H1 (cell line): ENCODE measurements around the gene NR1D2. TPM values are rescaled to one million over a fixed set of nuclear protein-coding genes. Genes with fewer than 3 reads are reported as not detected.
A peak's percentile ranks its signal among the peaks of the same experiment; 100 is the strongest.

Experiments
- CTCF ChIA-PET: fragments of 300-600 bp; sonication (Branson Sonifier 250); formaldehyde crosslinking; loops from one replicate; lab custom pipeline; 2021; ENCODE audit not compliant: partially characterized antibody; lab: Charles Lee
- POLR2A ChIA-PET: fragments of 300-600 bp; sonication (Branson Sonifier 250); formaldehyde crosslinking; loops from one replicate; lab custom pipeline; 2021; ENCODE audit warnings: inconsistent platforms; ENCODE audit not compliant: partially characterized antibody; lab: Charles Lee
- DNase-seq, 2 experiments: peaks; one replicate each; pipeline versions ENCODE4 v3.0.0 to v3.0.0-alpha.2; 2010 to 2022; ENCODE audit warnings: low spot score in 2 of 2, low read depth in 1 of 2, mixed read lengths in 1 of 2
- FAIRE-seq: peaks from 2 replicates; lab custom pipeline; 2011; peaks lifted over from hg19 to GRCh38; lab: Jason Lieb, UNC
- H2AFZ ChIP-seq: 2 replicates; pipeline ENCODE4 v1.8.1; 2012; ENCODE audit warnings: low read length, inconsistent platforms
- H2AK5ac ChIP-seq: 2 replicates; pipeline ENCODE4 v1.6.1; 2013; ENCODE audit warnings: low read depth, low read length
- H2BK120ac ChIP-seq: replicated peaks from 2 replicates; pipeline ENCODE3; 2013; ENCODE audit warnings: low read depth, low read length, inconsistent platforms
- H2BK12ac ChIP-seq: 2 replicates; pipeline ENCODE4 v1.6.1; 2013; ENCODE audit warnings: low read depth, low read length
- H2BK15ac ChIP-seq: 2 replicates; pipeline ENCODE4 v1.6.1; 2013; ENCODE audit warnings: low read length
- H2BK20ac ChIP-seq: 2 replicates; pipeline ENCODE4 v1.6.1; 2013; ENCODE audit warnings: low read length
- H2BK5ac ChIP-seq: 2 replicates; pipeline ENCODE4 v1.6.1; 2013; ENCODE audit warnings: low read depth, low read length
- H3K14ac ChIP-seq: 2 replicates; pipeline ENCODE4 v1.6.1; 2013; ENCODE audit warnings: inconsistent platforms; ENCODE audit not compliant: insufficient read length
- H3K18ac ChIP-seq: 2 replicates; pipeline ENCODE4 v1.6.1; 2013; ENCODE audit warnings: low read length; ENCODE audit errors: extremely low read depth
- H3K23ac ChIP-seq: 2 replicates; pipeline ENCODE4 v1.6.1; 2013; ENCODE audit warnings: inconsistent platforms; ENCODE audit not compliant: insufficient read length
- H3K23me2 ChIP-seq: 2 replicates; pipeline ENCODE4 v1.6.1; 2013; ENCODE audit warnings: low read depth, low read length
- H3K27ac ChIP-seq: 2 replicates; pipeline ENCODE4 v1.6.1; 2011; ENCODE audit warnings: low read depth, low read length, inconsistent platforms
- H3K27me3 ChIP-seq, 4 experiments: replicated peaks in 1 of 4; 1 replicate in 1 of 4; 2 replicates in 3 of 4; pipeline versions ENCODE4 v1.6.1 to v1.8.1; 2011 to 2013; ENCODE audit warnings: low read length in 3 of 4, mild to moderate bottlenecking in 3 of 4, inconsistent platforms in 2 of 4, mixed read lengths in 2 of 4, moderate library complexity in 1 of 4; ENCODE audit not compliant: control insufficient read depth in 3 of 4, insufficient read depth in 3 of 4; ENCODE audit errors: extremely low read depth in 1 of 4
- H3K36me3 ChIP-seq, 4 experiments: 2 replicates each; pipeline versions ENCODE4 v1.6.1 to v1.8.1; 2011 to 2013; ENCODE audit warnings: mild to moderate bottlenecking in 4 of 4, low read length in 3 of 4, moderate library complexity in 2 of 4, control low read depth in 1 of 4, inconsistent platforms in 1 of 4; ENCODE audit not compliant: insufficient read depth in 4 of 4, control insufficient read depth in 2 of 4
- H3K4ac ChIP-seq: replicated peaks from 2 replicates; pipeline ENCODE3; 2013; ENCODE audit warnings: low read length, low read depth, mixed read lengths, inconsistent platforms; ENCODE audit not compliant: insufficient read length
- H3K4me1 ChIP-seq, 4 experiments: replicated peaks in 1 of 4; 1 replicate in 1 of 4; 2 replicates in 3 of 4; pipeline versions ENCODE4 v1.6.1 to v1.8.1; 2011 to 2013; ENCODE audit warnings: low read length in 3 of 4, inconsistent platforms in 2 of 4, mixed read lengths in 1 of 4; ENCODE audit not compliant: insufficient read depth in 4 of 4, control insufficient read depth in 3 of 4
- H3K4me2 ChIP-seq, 2 experiments: 2 replicates each; pipeline versions ENCODE4 v1.6.1 to v1.8.1; 2011 to 2013; ENCODE audit warnings: low read depth in 2 of 2, low read length in 2 of 2, control low read depth in 1 of 2, inconsistent platforms in 1 of 2, mild to moderate bottlenecking in 1 of 2; ENCODE audit not compliant: insufficient read depth in 1 of 2
- H3K4me3 ChIP-seq, 4 experiments: fragments of 200-600, 300-600 bp in 1 of 4; sonication (generic), shearing (Covaris generic), sonication (Bioruptor Twin) in 1 of 4; 2 replicates each; pipeline versions ENCODE4 v1.5.1 to v1.8.1; 2011 to 2016; ENCODE audit warnings: low read length in 4 of 4, low read depth in 3 of 4, control low read depth in 2 of 4, inconsistent platforms in 2 of 4, mild to moderate bottlenecking in 2 of 4, mixed read lengths in 1 of 4, moderate library complexity in 1 of 4; ENCODE audit not compliant: insufficient read depth in 2 of 4; ENCODE audit errors: extremely low read depth in 1 of 4
- H3K56ac ChIP-seq: replicated peaks from 2 replicates; pipeline ENCODE3; 2013; ENCODE audit warnings: low read depth, mild to moderate bottlenecking, mixed read lengths, low read length, inconsistent platforms; ENCODE audit not compliant: insufficient read length
- H3K79me1 ChIP-seq: 2 replicates; pipeline ENCODE4 v1.6.1; 2013; ENCODE audit warnings: low read depth, low read length, control low read depth
- H3K79me2 ChIP-seq, 2 experiments: 2 replicates each; pipeline versions ENCODE4 v1.6.1 to v1.8.1; 2012 to 2013; ENCODE audit warnings: low read length in 2 of 2, mild to moderate bottlenecking in 2 of 2, inconsistent platforms in 1 of 2; ENCODE audit not compliant: insufficient read depth in 2 of 2, control insufficient read depth in 1 of 2
- H3K9ac ChIP-seq, 4 experiments: replicated peaks in 1 of 4; 1 replicate in 1 of 4; 2 replicates in 3 of 4; pipeline versions ENCODE4 v1.6.1 to v1.8.1; 2011 to 2013; ENCODE audit warnings: low read depth in 3 of 4, low read length in 3 of 4, control low read depth in 2 of 4, mild to moderate bottlenecking in 2 of 4, moderate library complexity in 2 of 4, inconsistent platforms in 1 of 4; ENCODE audit errors: extremely low read depth in 1 of 4
- H3K9me3 ChIP-seq, 2 experiments: 2 replicates each; pipeline versions ENCODE4 v1.6.1 to v1.8.1; 2012 to 2013; ENCODE audit warnings: mild to moderate bottlenecking in 2 of 2, moderate library complexity in 2 of 2, control low read depth in 1 of 2, inconsistent platforms in 1 of 2, low read depth in 1 of 2, low read length in 1 of 2, mixed read lengths in 1 of 2; ENCODE audit not compliant: insufficient read depth in 2 of 2
- H4K20me1 ChIP-seq, 2 experiments: replicated peaks in 1 of 2; 2 replicates each; pipeline versions ENCODE3 to v1.8.1; 2011 to 2013; ENCODE audit warnings: inconsistent platforms in 2 of 2, low read length in 2 of 2, mild to moderate bottlenecking in 1 of 2; ENCODE audit not compliant: insufficient read depth in 2 of 2, control insufficient read depth in 1 of 2
- H4K5ac ChIP-seq: 2 replicates; pipeline ENCODE4 v1.6.1; 2013; ENCODE audit warnings: low read length, low read depth, mixed read lengths, inconsistent platforms; ENCODE audit not compliant: insufficient read length
- H4K8ac ChIP-seq: 2 replicates; pipeline ENCODE4 v1.8.0; 2013; ENCODE audit warnings: mild to moderate bottlenecking, moderate library complexity, low read length, inconsistent platforms; ENCODE audit not compliant: insufficient read depth; ENCODE audit errors: extremely low read depth
- H4K91ac ChIP-seq: replicated peaks from 2 replicates; pipeline ENCODE3; 2013; ENCODE audit warnings: low read length, mixed read lengths, inconsistent platforms; ENCODE audit not compliant: insufficient read length
- CBX8 ChIP-seq: fragments of 300-800, 300-1000 bp; sonication (generic); IDR thresholded peaks from 2 replicates; pipeline ENCODE4 v1.7.1; 2016; ENCODE audit warnings: low read depth, low read length, borderline replicate concordance
- EZH2 ChIP-seq: fragments of 200-600 bp; sonication (generic); IDR thresholded peaks from 2 replicates; pipeline ENCODE4 v1.7.1; 2012; ENCODE audit warnings: low read depth, mild to moderate bottlenecking, moderate library complexity, low read length, inconsistent platforms; ENCODE audit not compliant: severe bottlenecking
- FOSL1 ChIP-seq: IDR thresholded peaks from 2 replicates; pipeline ENCODE4 v1.6.1; 2011; ENCODE audit warnings: mild to moderate bottlenecking, low read depth, low read length, moderate library complexity; ENCODE audit not compliant: insufficient read depth
- POLR2A ChIP-seq, 2 experiments: IDR thresholded peaks; 1 replicate in 1 of 2; 2 replicates in 1 of 2; pipeline ENCODE4 v1.6.1; 2011; ENCODE audit warnings: low read depth in 2 of 2, low read length in 2 of 2, mild to moderate bottlenecking in 2 of 2; ENCODE audit errors: control extremely low read depth in 1 of 2
- SAP30 ChIP-seq: fragments of 300-600 bp; sonication (generic); IDR thresholded peaks from 2 replicates; pipeline ENCODE4 v1.7.1; 2012; ENCODE audit warnings: low read length, moderate library complexity, mild to moderate bottlenecking, inconsistent platforms; ENCODE audit not compliant: insufficient read depth, insufficient replicate concordance
- TAF1 ChIP-seq: IDR thresholded peaks from 2 replicates; pipeline ENCODE4 v1.6.1; 2011; ENCODE audit warnings: mild to moderate bottlenecking, low read depth, low read length
- TAF7 ChIP-seq: optimal IDR thresholded peaks from 2 replicates; pipeline ENCODE3; 2011; ENCODE audit warnings: low read depth, mild to moderate bottlenecking, inconsistent platforms, low read length, moderate library complexity, borderline replicate concordance
- WGBS, 2 experiments: shearing (Covaris generic) in 1 of 2; methylation state at CpG; one replicate each; pipeline versions ENCODE4 v1.1.6 to v1.1.7; 2013 to 2015; ENCODE audit warnings: low lambda C conversion rate in 2 of 2, mixed read lengths in 2 of 2, inconsistent platforms in 1 of 2, low coverage in 1 of 2, missing lambda C conversion rate in 1 of 2; ENCODE audit not compliant: insufficient replicate concordance in 2 of 2, insufficient coverage in 1 of 2, insufficient read length in 1 of 2; ENCODE audit errors: extremely low coverage in 1 of 2, missing lambda C conversion rate in 1 of 2; 5-methylcytosine and 5-hydroxymethylcytosine counted together
- polyA plus RNA-seq, 7 experiments: library from polyadenylated mRNA; depleted of rRNA in 3 of 7; stranded (reverse) in 5 of 7; unstranded in 2 of 7; fragments of >200 nt in 5 of 7; fragments of 200-250 nt in 2 of 7; gene quantifications; 1 replicate in 5 of 7; 2 replicates in 1 of 7; 4 replicates in 1 of 7; pipeline versions ENCODE4 v1.2.1 to v1.2.3, GENCODE V29; 2011 to 2013; ENCODE audit warnings: missing spikeins in 2 of 7, mixed read lengths in 2 of 7
- total RNA-seq: library from RNA; stranded (reverse); fragmentation: NEBNext Ultra II Directional; extraction: Animal tissue kit (Norgen Biotek cat#: 25700); gene quantifications from 2 replicates; pipeline ENCODE4 v1.2.1, GENCODE V29; 2021
- TF ChIP-seq, protein P1 (sequence below), 3 experiments: IDR thresholded peaks; 1 replicate in 2 of 3; 2 replicates in 1 of 3; pipeline versions ENCODE4 v1.5.1 to v1.6.1; 2011; ENCODE audit warnings: low read length in 3 of 3, mild to moderate bottlenecking in 3 of 3, inconsistent platforms in 2 of 3, low read depth in 1 of 3, moderate library complexity in 1 of 3; ENCODE audit not compliant: insufficient read depth in 1 of 3; ENCODE audit errors: control extremely low read depth in 1 of 3
- TF ChIP-seq, protein P2 (sequence below): IDR thresholded peaks from 2 replicates; pipeline ENCODE4 v1.6.1; 2011; ENCODE audit warnings: low read depth, mild to moderate bottlenecking, low read length; ENCODE audit not compliant: insufficient read depth

NR1D2 gene
- total and polyA plus RNA-seq, 2 of the 8 experiments (the other 6 are each of a cell fraction or from before 2014, with no cell fraction given), result 5.9 to 21.7 TPM

DNA sequence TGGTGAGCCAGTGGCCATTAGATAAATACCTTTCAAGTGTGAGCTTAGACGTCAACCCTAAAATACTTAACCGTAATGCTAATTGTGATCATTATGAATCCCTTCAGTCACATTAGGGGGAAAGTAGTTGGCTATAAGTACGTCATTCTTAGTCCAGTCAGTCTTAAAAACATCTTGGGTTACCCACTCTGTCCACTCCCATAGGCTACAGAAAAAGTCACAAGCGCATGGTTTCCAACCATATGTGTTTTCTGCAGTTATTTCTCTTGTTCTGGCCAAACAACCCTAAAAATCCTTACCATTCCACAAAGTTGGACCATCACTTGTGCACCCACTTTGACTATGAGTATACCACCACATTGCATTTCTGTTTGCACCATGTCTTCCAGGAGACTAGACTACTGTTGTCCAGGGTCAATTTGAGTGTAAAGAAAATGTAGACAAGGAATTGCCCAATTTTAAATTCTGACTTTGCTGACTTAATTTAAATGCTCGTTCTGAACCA, 24.9 kb upstream of the NR1D2 start:
- Histone ChIP-seq H3K36me3 (peaks cover 15 to 36% (median 22%) of the 10 kb centered on the region in 4 experiments), H3K4ac (no peak overlapping the region), H3K23me2 (peaks cover 17% of the 10 kb centered on the region), H2BK20ac (no peak overlapping the region), H3K23ac (no peak overlapping the region), H3K14ac (no peak overlapping the region), H3K4me3 (0 out of 8 replicates have a peak overlapping the region, but pooled peaks of 1 of the 4 experiments have one; percentile 10), H3K27me3 (no peaks in the 10 kb centered on the region; a peak in 1 of 7 replicates), H2BK15ac (no peak overlapping the region), H2BK120ac (no peak overlapping the region), H2BK5ac (no peak overlapping the region), H3K9ac (no peak overlapping the region), H2AFZ (no peak overlapping the region), H3K27ac (no peak overlapping the region), H4K5ac (no peak overlapping the region), H4K8ac (no peak overlapping the region), H3K79me2 (peaks cover 0 to 31% of the 10 kb centered on the region in 2 experiments; a peak in 2 of 4 replicates), H2AK5ac (no peak overlapping the region), H3K18ac (no peak overlapping the region), H4K91ac (no peak overlapping the region), H2BK12ac (no peak overlapping the region), H3K4me1 (peaks cover 5 to 8% (median 6%) of the 10 kb centered on the region in 4 experiments; a peak in 5 of 7 replicates), H3K4me2 (0 out of 4 replicates have a peak overlapping the region, but pooled peaks of 1 of the 2 experiments have one; percentile 18), H3K56ac (no peak overlapping the region), H4K20me1 (peaks cover 9 to 14% of the 10 kb centered on the region in 2 experiments), H3K79me1 (no peaks in the 10 kb centered on the region), H3K9me3 (no peaks in the 10 kb centered on the region)
- ChIA-PET POLR2A (interaction anchor here (0.6 to 11.5 kb wide), 9 partner anchors 12 to 401 kb away, joined by 3 to 363 read pairs (median 47); partner anchors contain the start of gene NR1D2), CTCF (no interaction called here)
- 90% methylated on average over 5 of the region's 5 CpGs; no CpG with 5 or more reads in 1 of the 2 experiments for WGBS, 2 experiments
- FAIRE-seq (no peak), DNase-seq (no peak)
- TF ChIP-seq POLR2A (IDR thresholded peaks at IDR 0.05; ENCODE audit: control extremely low read depth in 1 of 2, low read depth in 2 of 2, low read length in 2 of 2) (peak in 1 of 2 experiments; percentile 95; a peak in 2 of 3 replicates), FOSL1 (no peak), SAP30 (no peak), CBX8 (no peak), TAF7 (peak; percentile 24), TAF1 (no peak), EZH2 (no peak)
- TF ChIP-seq, protein P1, sequence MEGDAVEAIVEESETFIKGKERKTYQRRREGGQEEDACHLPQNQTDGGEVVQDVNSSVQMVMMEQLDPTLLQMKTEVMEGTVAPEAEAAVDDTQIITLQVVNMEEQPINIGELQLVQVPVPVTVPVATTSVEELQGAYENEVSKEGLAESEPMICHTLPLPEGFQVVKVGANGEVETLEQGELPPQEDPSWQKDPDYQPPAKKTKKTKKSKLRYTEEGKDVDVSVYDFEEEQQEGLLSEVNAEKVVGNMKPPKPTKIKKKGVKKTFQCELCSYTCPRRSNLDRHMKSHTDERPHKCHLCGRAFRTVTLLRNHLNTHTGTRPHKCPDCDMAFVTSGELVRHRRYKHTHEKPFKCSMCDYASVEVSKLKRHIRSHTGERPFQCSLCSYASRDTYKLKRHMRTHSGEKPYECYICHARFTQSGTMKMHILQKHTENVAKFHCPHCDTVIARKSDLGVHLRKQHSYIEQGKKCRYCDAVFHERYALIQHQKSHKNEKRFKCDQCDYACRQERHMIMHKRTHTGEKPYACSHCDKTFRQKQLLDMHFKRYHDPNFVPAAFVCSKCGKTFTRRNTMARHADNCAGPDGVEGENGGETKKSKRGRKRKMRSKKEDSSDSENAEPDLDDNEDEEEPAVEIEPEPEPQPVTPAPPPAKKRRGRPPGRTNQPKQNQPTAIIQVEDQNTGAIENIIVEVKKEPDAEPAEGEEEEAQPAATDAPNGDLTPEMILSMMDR (IDR thresholded peaks at IDR 0.05; ENCODE audit: control extremely low read depth in 1 of 3, insufficient read depth in 1 of 3, low read depth in 1 of 3, low read length in 3 of 3), result no peak
- TF ChIP-seq, protein P2, sequence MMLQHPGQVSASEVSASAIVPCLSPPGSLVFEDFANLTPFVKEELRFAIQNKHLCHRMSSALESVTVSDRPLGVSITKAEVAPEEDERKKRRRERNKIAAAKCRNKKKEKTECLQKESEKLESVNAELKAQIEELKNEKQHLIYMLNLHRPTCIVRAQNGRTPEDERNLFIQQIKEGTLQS, result no peak
